GM23338 (cell line): ENCODE measurements around the gene MAP1LC3B.

ENCODE experiments used
- CREB1 ChIP-seq: fragments of 250-450 bp; sonication (Bioruptor Pico); IDR thresholded peaks from 2 replicates; pipeline ENCODE4 v1.5.0; 2020; ENCODE audit warnings: low read depth, mild to moderate bottlenecking, moderate library complexity
- EZH2 ChIP-seq: fragments of 200-600 bp; sonication (generic); IDR thresholded peaks from one replicate; pipeline ENCODE4 v1.8.0; 2017; ENCODE audit warnings: antibody characterized with exemption, mild to moderate bottlenecking, low read depth; ENCODE audit not compliant: unreplicated experiment
- JUNB ChIP-seq: IDR thresholded peaks from one replicate; pipeline ENCODE4 v1.6.1; 2016; ENCODE audit warnings: antibody characterized with exemption; ENCODE audit not compliant: unreplicated experiment
- POLR2AphosphoS5 ChIP-seq: IDR thresholded peaks from 2 replicates; pipeline ENCODE4 v1.6.1; 2016; ENCODE audit warnings: antibody characterized with exemption, low read depth
- TF ChIP-seq, protein P1 (sequence below), 2 experiments: fragments of 200-600 bp in 1 of 2; sonication (generic) in 1 of 2; conservative IDR thresholded peaks; 2 replicates each; pipeline versions ENCODE4 v1.5.1 to v1.6.1; 2016 to 2017; ENCODE audit warnings: antibody characterized with exemption in 2 of 2, low read depth in 2 of 2, mild to moderate bottlenecking in 2 of 2, moderate library complexity in 1 of 2
- TF ChIP-seq, protein P2 (sequence below): IDR thresholded peaks from one replicate; pipeline ENCODE4 v1.6.1; 2018; ENCODE audit warnings: antibody characterized with exemption; ENCODE audit not compliant: unreplicated experiment

DNA sequence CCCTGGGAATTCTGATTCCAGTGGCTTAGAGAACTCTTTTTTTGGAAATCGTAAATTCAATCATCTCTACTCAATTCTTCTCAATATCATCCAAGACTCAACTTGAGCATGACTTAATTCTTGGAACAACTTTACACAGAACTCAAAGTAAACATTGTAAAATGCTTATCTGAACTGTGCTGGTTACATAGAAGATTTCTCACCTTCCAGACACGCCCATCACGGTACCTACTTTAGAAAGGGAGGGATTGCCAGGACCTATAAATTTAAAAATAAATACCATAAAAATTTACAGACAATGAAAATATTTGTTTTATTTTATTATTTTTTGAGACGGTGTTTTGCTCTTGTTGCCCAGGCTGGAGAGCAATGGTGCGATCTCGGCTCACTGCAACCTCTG is 26.5 kb downstream of the MAP1LC3B start:
- TF ChIP-seq EZH2 = no peak
- TF ChIP-seq, protein P1, sequence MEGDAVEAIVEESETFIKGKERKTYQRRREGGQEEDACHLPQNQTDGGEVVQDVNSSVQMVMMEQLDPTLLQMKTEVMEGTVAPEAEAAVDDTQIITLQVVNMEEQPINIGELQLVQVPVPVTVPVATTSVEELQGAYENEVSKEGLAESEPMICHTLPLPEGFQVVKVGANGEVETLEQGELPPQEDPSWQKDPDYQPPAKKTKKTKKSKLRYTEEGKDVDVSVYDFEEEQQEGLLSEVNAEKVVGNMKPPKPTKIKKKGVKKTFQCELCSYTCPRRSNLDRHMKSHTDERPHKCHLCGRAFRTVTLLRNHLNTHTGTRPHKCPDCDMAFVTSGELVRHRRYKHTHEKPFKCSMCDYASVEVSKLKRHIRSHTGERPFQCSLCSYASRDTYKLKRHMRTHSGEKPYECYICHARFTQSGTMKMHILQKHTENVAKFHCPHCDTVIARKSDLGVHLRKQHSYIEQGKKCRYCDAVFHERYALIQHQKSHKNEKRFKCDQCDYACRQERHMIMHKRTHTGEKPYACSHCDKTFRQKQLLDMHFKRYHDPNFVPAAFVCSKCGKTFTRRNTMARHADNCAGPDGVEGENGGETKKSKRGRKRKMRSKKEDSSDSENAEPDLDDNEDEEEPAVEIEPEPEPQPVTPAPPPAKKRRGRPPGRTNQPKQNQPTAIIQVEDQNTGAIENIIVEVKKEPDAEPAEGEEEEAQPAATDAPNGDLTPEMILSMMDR (conservative IDR thresholded peaks at IDR 0.05; ENCODE audit: low read depth in 2 of 2) = no peak
- TF ChIP-seq CREB1 (CRISPR knock-in tag) = no peak
- TF ChIP-seq POLR2AphosphoS5 = no peak
- TF ChIP-seq, protein P2, sequence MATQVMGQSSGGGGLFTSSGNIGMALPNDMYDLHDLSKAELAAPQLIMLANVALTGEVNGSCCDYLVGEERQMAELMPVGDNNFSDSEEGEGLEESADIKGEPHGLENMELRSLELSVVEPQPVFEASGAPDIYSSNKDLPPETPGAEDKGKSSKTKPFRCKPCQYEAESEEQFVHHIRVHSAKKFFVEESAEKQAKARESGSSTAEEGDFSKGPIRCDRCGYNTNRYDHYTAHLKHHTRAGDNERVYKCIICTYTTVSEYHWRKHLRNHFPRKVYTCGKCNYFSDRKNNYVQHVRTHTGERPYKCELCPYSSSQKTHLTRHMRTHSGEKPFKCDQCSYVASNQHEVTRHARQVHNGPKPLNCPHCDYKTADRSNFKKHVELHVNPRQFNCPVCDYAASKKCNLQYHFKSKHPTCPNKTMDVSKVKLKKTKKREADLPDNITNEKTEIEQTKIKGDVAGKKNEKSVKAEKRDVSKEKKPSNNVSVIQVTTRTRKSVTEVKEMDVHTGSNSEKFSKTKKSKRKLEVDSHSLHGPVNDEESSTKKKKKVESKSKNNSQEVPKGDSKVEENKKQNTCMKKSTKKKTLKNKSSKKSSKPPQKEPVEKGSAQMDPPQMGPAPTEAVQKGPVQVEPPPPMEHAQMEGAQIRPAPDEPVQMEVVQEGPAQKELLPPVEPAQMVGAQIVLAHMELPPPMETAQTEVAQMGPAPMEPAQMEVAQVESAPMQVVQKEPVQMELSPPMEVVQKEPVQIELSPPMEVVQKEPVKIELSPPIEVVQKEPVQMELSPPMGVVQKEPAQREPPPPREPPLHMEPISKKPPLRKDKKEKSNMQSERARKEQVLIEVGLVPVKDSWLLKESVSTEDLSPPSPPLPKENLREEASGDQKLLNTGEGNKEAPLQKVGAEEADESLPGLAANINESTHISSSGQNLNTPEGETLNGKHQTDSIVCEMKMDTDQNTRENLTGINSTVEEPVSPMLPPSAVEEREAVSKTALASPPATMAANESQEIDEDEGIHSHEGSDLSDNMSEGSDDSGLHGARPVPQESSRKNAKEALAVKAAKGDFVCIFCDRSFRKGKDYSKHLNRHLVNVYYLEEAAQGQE = no peak
- TF ChIP-seq JUNB = no peak
